ENCODE measurements around the gene IGF2BP2.
"Not testable (repeated sequence)": the region's sequence is repeated elsewhere in the genome, so short reads cannot be mapped to it uniquely, and the experiment has no call there.

The IGF2BP2 gene

DNA sequence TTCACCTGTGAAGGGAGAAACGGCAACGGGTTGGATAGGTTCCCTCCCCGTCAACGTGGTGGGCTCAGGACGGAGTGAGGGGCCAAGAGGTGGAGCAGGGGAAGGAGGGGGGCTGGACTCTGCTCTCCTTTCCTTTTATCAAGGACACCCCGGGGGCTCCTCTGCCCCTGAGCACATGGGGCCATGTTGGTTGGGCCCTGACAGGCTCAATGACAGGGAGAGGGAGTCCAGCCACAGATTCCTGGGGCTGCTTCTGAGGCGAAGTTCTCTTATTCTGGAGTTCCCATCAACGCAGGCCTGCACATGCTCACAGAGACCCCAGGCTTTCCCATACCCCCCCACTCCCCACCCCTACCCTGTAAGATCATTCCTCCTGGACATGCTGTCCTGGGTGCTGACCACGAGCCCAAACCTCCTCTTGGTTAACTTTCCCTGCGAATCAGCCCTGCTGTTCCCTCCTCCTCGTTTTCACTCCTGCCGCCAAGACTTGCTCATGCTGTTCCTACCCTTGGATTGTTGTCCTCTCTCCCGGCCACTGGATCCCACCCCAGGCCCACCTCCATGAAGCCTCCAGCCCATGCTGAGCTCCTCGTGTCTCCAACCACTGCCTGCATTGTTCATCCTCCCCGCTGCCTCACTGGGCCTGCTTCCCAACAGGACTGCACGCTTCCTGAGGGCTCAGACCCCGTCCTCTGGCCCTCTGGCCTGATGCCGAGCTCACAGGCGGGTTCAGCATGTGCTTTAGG, 177.5 kb downstream of the IGF2BP2 start:
- DNase-seq (ENCODE audit: low read depth in 2 of 3, low spot score in 1 of 3), result no peak

DNA sequence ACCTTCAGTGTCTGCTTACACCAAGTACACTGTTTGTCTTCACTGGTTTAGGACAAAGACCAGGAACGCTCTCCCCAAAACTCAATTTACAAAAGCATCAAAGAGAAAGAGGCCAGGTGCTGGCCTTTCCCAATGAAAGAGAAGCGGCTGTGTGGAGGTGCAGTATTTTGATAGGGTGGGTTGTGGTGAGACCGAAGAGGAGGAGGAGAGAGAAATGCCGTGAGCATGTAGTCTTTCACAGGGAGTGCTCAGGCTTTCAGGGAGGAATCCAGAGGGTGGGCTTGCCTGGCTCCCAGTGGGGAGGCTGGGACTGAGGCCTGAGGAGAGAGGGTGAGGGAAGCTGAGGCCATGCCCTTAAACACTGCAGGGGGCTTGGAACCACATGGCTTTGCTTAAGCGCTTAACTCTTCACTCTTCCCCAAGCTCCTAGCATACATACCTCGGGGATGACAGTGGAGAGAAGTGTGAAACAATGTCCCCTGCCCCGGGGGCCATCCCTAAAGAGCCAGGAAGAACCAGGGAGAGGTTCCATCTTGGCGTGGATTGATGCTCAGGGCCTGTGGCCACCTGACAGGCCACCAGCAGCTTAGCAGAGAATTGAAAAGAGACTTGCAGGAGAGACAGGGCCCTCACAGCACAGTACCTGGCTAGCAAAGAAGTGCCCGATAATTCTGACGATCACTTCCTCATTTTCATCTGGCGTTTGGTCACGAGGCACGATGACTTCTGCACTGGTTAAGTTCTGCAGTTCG, 178.3 kb downstream of the IGF2BP2 start:
- DNase-seq (ENCODE audit: low read depth in 2 of 3, low spot score in 1 of 3), result no peak

DNA sequence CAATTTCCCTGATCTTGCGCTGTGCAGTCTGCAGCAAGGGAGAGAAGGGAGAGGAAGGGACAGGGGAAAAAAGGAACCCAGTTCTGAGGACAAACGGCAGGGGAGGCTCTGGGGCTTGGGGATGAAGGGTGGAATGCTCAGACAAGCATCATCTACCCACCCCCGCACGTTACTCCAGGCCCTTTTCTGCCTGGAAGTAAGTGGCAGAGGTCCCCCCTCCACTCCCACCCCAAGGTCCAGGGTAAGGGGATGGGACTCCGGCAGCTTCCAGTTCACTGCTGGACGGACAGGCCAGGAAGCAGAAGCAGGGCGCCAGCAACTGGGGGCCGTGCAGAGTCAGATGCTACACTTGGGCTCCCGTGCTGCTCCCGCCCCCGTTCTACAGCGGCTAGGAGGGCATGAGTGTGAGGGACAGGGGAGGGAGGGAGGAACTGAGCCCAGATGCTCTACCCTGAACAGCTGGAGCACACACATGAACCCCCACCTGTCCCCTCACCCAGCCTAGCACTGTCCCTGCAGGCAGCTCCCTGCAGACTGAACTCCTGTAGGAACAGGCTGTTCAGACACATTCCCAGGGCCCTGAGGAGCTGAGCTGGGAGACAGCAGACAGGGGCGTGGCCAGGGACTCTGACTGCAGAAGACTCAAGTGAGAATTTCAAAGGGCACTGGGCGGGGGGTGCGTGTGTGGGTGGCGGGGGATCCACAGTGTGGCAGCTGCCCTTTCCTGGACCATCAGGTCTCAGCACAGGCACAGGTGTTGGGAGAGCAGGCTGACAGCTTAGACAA, 179.1 kb downstream of the IGF2BP2 start:
- no peak for DNase-seq (ENCODE audit: low read depth in 2 of 3, low spot score in 1 of 3)

DNA sequence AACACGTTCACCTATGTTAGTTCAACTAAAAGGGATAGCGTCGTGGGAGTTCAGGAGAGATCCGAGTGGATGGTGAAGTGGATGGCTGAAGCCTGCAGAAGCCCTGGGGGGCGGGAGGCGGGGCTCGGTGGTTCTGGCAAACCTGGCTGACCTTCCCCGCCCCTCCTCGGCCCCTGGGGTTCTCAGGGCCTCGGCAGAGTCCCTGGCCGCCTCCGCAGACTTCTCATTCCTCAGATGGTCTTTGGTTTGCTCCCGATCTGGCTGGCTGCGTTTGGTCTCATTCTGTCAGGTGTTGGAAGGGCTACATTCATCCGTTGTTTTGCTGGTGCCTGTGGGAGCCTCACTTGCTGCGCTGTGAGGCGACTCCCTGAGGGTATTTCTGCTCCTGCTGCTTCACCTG, 179.7 kb downstream of the IGF2BP2 start:
- DNase-seq (ENCODE audit: low read depth in 2 of 3, low spot score in 1 of 3), result not testable (repeated sequence)

DNA sequence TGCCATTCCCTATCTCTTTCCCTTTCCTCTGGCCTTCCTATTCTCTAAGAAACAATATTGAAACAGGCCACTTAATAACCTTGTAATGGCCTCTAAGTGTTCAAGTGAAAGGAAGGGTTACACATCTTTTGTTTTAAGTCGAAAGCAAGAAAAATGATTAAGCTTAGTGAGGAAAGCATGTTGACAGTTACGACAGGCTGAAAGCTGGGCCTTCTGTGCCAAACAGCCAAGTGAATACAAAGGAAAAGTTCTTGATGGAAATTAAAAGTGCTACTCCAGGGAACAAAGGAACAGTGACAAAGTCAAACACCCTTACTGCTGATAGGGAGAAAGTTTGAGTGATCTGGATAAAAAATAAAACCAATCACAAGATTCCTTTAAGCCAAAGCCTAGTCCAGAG, 184.5 kb downstream of the IGF2BP2 start:
- DNase-seq (ENCODE audit: low read depth in 2 of 3, low spot score in 1 of 3), result no peak

DNA sequence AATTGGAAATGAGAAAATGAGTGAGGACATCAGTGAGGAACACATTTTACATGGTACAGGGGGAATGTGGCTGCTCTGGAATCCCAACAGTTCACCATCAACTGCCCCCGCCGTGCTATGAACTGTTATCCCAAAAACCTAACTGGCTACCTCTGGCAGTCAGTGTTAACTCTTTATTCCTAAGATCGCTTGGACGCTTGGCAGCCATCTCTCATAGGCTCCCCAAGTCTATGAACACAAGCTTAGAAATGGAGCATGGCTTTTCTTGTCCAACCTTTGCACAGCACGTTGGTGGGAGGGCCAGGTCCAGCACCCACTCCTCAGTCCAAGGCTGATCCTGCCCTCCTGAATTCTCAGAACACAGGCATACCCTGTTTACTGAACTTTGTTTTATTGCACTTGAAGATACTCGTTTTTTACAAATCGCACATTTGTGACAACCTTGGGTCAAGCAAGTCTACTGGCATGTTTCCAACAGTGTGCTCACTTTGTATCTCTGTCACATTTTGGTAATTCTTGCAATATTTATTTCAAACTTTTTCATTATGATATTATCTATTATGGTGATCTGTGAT, 185.1 kb downstream of the IGF2BP2 start:
- DNase-seq (ENCODE audit: low read depth in 2 of 3, low spot score in 1 of 3), result no peak

DNA sequence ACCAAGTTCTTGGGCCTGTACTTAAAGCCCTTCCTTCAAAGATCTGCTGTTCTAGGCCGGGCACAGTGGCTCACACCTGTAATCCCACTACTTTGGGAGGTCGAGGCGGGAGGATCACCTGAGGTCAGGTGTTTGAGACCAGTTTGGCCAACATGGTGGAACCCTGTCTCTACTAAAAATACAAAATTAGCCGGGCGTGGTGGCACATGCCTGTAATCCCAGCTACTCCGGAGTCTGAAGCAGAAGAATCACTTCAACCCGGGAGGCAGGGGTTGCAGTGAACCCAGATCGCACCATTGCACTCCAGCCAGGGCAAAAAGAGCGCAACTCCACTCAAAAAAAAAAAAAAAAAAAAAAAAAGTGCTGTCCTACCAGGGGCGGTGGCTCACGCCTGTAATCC, 186.2 kb downstream of the IGF2BP2 start:
- DNase-seq (ENCODE audit: low read depth in 2 of 3, low spot score in 1 of 3), result not testable (repeated sequence)

DNA sequence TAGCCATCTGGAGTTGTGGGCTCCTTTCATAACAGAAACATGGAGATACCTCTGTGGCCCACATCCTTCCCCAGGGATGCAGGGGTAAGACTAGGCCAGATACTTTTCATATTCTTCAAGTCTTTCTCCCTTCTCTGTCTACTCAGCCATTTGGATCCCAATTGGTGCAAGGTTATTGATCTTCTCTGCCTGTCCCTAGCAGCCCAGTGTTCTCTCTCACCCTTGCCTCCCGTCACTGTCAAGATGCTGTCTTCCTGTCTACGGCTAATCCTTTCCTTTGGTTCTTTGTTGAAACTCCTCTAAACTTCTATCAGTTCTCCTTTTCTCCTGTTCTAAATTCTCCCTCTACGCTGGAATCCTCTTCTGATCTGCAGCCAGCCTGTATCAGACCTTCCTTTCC, 187.5 kb downstream of the IGF2BP2 start:
- no peak for DNase-seq (ENCODE audit: low read depth in 2 of 3, low spot score in 1 of 3)

DNA sequence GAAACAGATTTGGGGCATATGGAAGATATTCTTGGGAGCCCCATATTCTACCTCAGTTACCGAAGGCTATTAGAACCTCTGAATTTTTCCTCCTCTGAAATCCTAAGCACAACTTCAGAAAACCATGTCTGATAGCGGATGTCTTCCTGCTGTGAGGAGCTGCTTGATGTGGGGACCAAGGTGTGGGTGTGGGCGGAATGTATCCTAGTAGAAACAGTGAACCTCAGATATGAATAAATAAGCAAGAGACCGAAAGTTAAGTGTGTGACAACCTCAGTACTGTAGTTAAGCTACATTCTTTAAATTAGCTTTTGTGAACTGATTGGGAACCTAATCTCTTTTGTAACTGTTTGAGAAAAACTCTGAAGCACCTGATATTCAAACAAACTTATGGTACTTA, 191.8 kb downstream of the IGF2BP2 start:
- DNase-seq (ENCODE audit: low read depth in 2 of 3, low spot score in 1 of 3), result no peak

DNA sequence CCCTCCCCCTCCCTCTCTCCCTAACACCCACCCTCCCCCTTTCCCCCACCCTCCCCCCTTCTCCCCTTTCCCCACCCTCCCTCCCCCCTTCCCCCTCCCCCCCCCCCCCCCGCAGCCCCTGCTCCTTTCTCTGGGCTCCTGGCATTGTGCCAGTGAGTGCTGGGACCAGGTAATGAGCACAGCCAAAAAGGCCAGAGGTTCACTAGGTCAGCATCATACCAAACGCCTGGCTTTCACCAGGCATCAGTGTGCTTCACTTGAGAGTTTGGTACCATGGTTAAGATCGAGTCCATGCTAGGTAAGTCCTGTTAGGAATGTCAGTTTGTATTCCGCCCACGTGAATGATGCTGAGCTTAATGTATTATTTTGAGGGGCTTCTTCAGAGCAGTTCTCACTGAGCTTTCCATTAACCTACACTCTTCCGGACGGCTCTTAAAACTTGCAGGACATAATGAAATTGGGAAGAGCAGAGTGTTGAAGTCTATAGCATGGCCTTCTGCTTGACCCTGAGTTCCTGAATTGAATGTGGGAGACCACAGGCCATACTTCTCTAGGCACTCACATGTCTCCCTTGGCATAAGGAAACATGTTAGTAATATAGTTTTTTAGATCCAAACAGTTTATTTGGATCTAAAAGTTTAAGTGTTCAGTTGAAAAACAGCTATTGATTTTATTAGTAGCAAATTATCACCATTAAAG, 193.2 kb downstream of the IGF2BP2 start:
- DNase-seq (ENCODE audit: low read depth in 2 of 3, low spot score in 1 of 3), result no peak

DNA sequence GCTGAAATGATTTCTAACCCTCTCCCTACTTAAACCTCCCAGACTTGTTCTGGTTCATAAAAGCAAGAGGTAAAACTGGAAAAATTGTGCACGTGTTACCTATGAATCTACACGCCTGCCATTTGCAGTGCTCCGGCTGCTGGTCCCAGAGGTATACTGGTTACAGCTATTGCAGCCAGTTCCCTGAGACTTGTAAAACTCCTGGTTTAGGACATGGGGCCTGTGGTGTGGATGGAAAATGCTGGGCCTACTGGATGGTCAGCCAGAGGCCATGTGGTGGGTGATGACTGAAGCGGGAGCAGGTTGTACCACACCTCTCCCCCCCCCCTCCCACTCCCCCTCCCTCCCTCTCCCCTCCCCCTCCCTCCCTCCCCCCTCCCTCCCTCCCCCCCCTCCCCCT, 193.7 kb downstream of the IGF2BP2 start:
- DNase-seq (ENCODE audit: low read depth in 2 of 3, low spot score in 1 of 3), result no peak

DNA sequence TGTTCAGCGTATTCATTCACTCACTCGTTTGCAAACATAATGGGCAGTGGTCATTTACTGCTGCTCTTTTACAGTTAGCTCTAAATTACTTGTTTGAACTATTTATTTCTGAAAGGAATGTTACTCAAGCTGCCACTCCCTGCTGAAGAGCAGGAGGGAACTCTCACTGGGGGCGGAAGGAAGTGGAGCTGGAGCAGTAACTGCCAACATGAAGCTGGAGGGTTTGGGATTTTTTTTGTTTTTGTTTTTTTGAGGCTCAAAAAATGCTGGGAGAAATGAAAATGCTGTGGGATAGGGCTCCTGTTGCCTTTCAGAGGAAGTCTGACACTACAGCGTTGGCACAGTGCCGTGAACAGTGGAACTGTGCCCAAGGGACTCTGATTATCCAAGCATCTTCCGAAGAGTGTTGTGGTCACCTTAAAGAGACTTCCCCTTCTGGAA, 194.6 kb downstream of the IGF2BP2 start:
- no peak for DNase-seq (ENCODE audit: low read depth in 2 of 3, low spot score in 1 of 3)

DNA sequence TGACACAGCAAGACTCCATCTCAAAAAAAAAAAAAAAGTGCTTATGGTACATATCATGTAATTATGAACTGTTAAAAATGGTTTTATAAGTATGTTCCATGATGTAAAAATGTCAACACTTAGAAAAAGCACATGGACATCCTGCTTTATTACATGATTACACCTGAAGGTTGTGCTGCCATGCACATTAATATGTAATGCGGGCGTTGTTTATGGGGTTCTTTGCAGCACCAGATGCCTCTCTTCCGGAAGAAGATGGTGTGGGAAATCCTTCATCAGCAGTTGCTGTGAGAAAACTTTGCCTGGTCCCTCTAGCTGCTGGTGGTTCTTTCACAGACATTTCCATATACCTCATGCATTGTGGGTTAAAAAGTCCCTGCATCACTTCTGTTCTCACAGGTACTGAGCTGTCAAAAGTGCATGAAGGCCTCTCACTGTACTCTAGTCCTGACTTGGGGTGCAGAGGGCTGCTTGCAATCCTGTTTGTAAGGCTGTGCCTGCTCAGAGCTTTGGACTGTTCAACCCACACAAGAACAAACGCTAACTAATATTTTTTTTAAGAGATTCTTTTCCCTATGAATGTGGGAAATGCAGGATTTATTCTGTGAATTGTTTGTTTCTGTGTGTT, 195.2 kb downstream of the IGF2BP2 start:
- no peak for DNase-seq (ENCODE audit: low read depth in 2 of 3, low spot score in 1 of 3)

DNA sequence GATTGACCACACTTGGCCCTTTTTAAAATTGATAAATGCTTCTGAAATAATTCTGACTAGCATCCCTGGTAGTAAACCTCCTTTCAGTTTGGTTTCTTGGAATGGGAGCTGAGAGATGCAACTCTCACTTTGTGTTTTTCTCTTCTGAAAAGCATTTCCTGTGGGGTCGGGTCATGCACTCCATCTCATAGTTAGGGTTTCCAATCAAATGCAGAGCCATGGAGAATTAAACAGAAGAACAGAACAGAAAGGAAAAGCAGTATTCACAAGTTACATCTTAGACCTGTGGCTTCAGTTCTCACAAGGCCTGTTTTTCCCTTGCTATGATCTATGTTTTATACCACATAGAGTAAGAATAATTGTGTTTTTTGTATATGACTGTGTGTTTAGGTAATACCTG, 199.1 kb downstream of the IGF2BP2 start:
- no peak for DNase-seq (ENCODE audit: low read depth in 2 of 3, low spot score in 1 of 3)

DNA sequence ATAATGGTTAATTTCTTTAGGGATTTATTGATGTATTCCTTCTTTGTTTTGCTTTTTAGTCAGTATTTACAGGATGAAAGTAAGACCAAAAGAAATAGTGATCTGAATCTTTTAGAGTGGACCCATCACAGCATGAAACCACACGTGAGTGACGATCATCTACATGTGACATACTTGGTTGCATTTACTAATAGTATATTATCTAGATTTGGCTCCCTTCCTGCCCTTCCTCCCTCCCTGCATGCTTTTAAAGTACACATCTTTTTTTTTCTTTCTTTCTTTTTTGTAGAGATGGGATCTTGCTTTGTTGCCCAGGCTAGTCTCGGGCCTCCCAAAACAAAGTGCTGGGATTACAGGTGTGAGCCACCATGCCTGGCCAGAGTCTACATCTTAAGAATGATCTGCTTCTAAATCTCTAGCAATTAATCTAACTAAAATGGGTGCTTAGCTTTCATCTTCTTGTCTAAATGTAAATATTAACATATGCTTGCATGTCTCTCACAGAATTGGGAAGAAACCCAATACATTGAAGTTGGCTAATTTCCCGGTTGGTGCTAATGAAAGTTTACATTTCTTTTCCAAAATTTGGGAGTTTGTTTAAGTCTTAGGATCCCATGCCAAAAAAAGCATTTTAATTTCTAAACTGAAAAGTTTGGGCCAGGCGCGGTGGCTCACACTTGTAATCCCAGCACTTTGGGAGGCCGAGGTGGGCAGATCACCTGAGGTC, 200.7 kb downstream of the IGF2BP2 start:
- DNase-seq (ENCODE audit: low read depth in 2 of 3, low spot score in 1 of 3), result no peak

DNA sequence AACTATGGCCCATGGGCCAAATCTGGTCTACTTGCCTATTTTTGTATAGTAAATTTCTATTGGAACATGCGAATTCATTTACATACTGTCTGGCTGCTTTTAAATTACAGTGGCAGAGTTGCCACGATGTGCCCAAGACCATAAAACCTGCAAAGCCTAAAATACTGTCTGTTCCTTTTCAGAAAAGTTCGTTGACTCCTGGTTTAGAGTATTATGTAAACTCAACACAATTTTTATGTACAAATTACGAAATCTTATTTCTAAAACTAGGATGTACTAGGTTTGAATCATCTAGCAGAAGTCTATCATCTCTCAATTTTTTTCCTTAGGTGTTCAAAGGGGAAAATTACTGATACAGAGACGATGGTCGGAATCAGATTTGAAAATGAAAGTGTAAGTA, 211.8 kb downstream of the IGF2BP2 start:
- no peak for DNase-seq (ENCODE audit: low read depth in 2 of 3, low spot score in 1 of 3)

DNA sequence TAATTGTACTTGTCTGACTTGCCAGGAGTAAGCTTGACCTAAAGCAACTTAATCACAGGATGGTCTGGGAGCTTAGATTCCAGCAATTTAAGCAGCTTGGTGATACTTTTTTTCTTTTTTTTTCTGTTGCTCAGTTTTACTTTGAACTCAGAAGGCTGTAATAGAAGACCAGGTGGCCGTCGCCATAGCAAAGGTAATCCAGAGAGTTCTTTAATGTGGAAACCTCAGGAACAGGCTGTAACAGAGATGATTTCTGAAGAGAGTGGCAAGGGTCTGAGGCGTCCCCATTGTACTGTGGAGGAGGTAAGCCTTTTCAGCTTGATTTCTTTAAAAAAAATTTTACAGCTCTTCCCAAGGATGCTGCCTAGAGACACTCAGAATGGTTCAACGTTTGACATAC, 218.6 kb downstream of the IGF2BP2 start:
- DNase-seq (ENCODE audit: low read depth in 2 of 3, low spot score in 1 of 3), result no peak

DNA sequence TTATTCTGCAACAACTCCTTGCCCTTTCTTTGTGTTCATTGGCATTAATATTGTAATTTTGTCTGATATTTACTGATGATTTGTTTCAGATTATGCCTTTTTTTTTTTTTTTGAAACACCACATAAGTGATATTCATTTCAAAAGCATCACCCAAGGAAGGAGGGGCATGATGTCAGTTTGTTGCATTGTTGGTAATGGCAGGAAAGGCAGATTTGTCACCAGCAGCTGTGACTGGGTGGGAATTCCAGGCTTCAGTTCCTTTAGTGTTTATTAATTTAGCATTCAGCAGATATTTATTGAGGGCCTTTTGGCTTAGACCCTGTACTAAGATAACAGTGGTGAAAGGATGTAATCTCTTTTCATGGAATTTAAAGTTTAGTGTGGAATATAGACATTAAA, 219.3 kb downstream of the IGF2BP2 start:
- DNase-seq (ENCODE audit: low read depth in 2 of 3, low spot score in 1 of 3), result no peak

DNA sequence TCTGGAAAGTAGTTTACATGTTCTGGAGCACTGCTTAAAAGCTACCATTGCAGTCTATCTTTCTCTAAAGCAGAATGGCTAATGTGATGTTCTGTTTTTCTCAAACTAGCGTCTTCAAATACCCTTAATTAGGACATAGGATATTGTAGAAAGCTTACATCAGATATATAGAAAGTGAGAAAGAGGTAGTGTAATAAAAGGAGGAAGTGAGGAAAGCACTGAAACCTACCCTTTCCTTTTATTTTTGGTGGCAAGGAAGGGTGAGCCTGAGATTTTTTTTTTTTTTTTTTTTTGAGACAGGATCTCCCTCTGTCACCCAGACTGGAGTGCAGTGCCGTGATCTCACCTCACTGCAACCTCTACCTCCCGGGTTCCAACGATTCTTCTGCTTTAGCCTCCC, 229.3 kb downstream of the IGF2BP2 start:
- DNase-seq (ENCODE audit: low read depth in 2 of 3, low spot score in 1 of 3), result no peak

DNA sequence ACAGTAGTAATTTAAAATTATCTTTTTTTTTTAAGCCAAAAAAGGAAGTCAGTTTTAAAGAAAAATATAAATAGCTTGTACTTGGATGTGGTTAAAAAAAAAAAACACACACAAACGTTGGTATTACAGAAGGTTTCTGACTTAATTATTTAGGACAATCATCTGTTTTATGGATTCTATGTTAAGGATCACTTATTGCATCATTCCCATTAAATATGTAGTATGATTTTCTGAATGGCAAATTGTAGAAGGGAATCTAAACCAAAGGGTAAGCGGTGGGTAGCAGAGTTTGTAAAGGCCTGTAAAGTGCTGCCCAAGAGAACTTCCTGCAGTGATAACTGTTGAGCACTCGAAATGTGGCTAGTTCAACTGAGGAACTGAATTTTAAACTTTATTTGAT, 230.8 kb downstream of the IGF2BP2 start:
- no peak for DNase-seq (ENCODE audit: low read depth in 2 of 3, low spot score in 1 of 3)

Measured in stimulated activated CD4-positive, alpha-beta T cell treated with anti-CD3 and anti-CD28 coated beads, Interleukin-12 subunit alpha, Interleukin-12 subunit beta, amount 100 ng/mL, for 48 hours (primary cell).